SK-N-SH treated with all-trans-retinoic acid at 6 μM for 48 hours (cell line): Measurements from ENCODE around the gene LY86.

Source experiments
- ATAC-seq: fragments of 200-7000 bp; cut with Tn5 transposase; 3 replicates; pipeline ENCODE4 v1.9.1; 2020; ENCODE audit warnings: mild to moderate bottlenecking, moderate library complexity
- ARNTL ChIP-seq: fragments of 450-650 bp; formaldehyde crosslinking; IDR thresholded peaks from 2 replicates; pipeline ENCODE4 v1.5.0; 2020; ENCODE audit warnings: low read depth, mild to moderate bottlenecking, moderate library complexity, borderline replicate concordance
- BACH2 ChIP-seq: fragments of 250-450 bp; sonication (Bioruptor Pico); IDR thresholded peaks from 2 replicates; pipeline ENCODE4 v1.9.0; 2021; ENCODE audit warnings: mild to moderate bottlenecking, borderline replicate concordance
- CSDC2 ChIP-seq: fragments of 250-450 bp; sonication (Bioruptor Pico); IDR thresholded peaks from 2 replicates; pipeline ENCODE4 v1.5.0; 2020; ENCODE audit warnings: mild to moderate bottlenecking, moderate library complexity
- ESRRG ChIP-seq: fragments of 250-450 bp; sonication (Bioruptor Pico); IDR thresholded peaks from 2 replicates; pipeline ENCODE4 v1.6.1; 2021; ENCODE audit warnings: mild to moderate bottlenecking
- GLIS3 ChIP-seq: fragments of 250-450 bp; sonication (Bioruptor Pico); IDR thresholded peaks from 2 replicates; pipeline ENCODE4 v1.5.0; 2020; ENCODE audit warnings: mild to moderate bottlenecking, moderate library complexity
- ISL1 ChIP-seq: fragments of 250-450 bp; sonication (Bioruptor Pico); IDR thresholded peaks from 2 replicates; pipeline ENCODE4 v2.1.2; 2022; ENCODE audit warnings: mild to moderate bottlenecking, moderate library complexity
- OSR1 ChIP-seq: fragments of 250-450 bp; sonication (Bioruptor Pico); IDR thresholded peaks from 2 replicates; pipeline ENCODE4 v1.8.0; 2022; ENCODE audit warnings: moderate library complexity, mild to moderate bottlenecking, inconsistent platforms
- PPARA ChIP-seq: fragments of 250-450 bp; sonication (Bioruptor Pico); IDR thresholded peaks from 2 replicates; pipeline ENCODE4 v1.5.0; 2020; ENCODE audit warnings: mild to moderate bottlenecking, borderline replicate concordance
- RARB ChIP-seq: fragments of 250-450 bp; sonication (Bioruptor Pico); IDR thresholded peaks from 2 replicates; pipeline ENCODE4 v1.8.0; 2021; ENCODE audit warnings: mild to moderate bottlenecking, moderate library complexity
- SNAI2 ChIP-seq: fragments of 250-450 bp; sonication (Bioruptor Pico); IDR thresholded peaks from 2 replicates; pipeline ENCODE4 v1.5.0; 2020; ENCODE audit warnings: mild to moderate bottlenecking, moderate library complexity
- TCF4 ChIP-seq: fragments of 250-450 bp; sonication (Bioruptor Pico); IDR thresholded peaks from 2 replicates; pipeline ENCODE4 v1.8.0; 2021; ENCODE audit warnings: mild to moderate bottlenecking, moderate library complexity, borderline replicate concordance
- TOX ChIP-seq: fragments of 250-450 bp; sonication (Bioruptor Pico); IDR thresholded peaks from 2 replicates; pipeline ENCODE4 v1.8.0; 2021; ENCODE audit warnings: mild to moderate bottlenecking, moderate library complexity, borderline replicate concordance
- ZC3H10 ChIP-seq: fragments of 250-450 bp; sonication (Bioruptor Pico); IDR thresholded peaks from 2 replicates; pipeline ENCODE4 v1.5.1; 2021; ENCODE audit warnings: mild to moderate bottlenecking, moderate library complexity
- ZFP3 ChIP-seq: fragments of 250-450 bp; sonication (Bioruptor Pico); IDR thresholded peaks from 2 replicates; pipeline ENCODE4 v1.5.0; 2020; ENCODE audit warnings: mild to moderate bottlenecking, moderate library complexity
- ZFP30 ChIP-seq: fragments of 450-650 bp; formaldehyde crosslinking; IDR thresholded peaks from 2 replicates; pipeline ENCODE4 v1.5.0; 2022; ENCODE audit warnings: mild to moderate bottlenecking, moderate library complexity
- ZNF565 ChIP-seq: fragments of 450-650 bp; formaldehyde crosslinking; conservative IDR thresholded peaks from 2 replicates; pipeline ENCODE4 v1.5.0; 2020; ENCODE audit warnings: low read depth, mild to moderate bottlenecking, moderate library complexity
- ZNF70 ChIP-seq: fragments of 450-650 bp; formaldehyde crosslinking; IDR thresholded peaks from 2 replicates; pipeline ENCODE4 v1.5.0; 2020; ENCODE audit warnings: mild to moderate bottlenecking, moderate library complexity
- ZNF8 ChIP-seq: fragments of 450-650 bp; formaldehyde crosslinking; IDR thresholded peaks from 2 replicates; pipeline ENCODE4 v1.5.0; 2020; ENCODE audit warnings: mild to moderate bottlenecking, moderate library complexity
- TF ChIP-seq, protein P1 (sequence below): fragments of 250-450 bp; sonication (Bioruptor Pico); IDR thresholded peaks from 2 replicates; pipeline ENCODE4 v1.8.0; 2021; ENCODE audit warnings: low read depth, mild to moderate bottlenecking, moderate library complexity, borderline replicate concordance
- TF ChIP-seq, protein P2 (sequence below): fragments of 250-450 bp; sonication (Bioruptor Pico); IDR thresholded peaks from 2 replicates; pipeline ENCODE4 v1.5.1; 2021; ENCODE audit warnings: mild to moderate bottlenecking, moderate library complexity
- TF ChIP-seq, protein P3 (sequence below): fragments of 250-450 bp; sonication (Bioruptor Pico); IDR thresholded peaks from 2 replicates; pipeline ENCODE4 v1.8.0; 2020; ENCODE audit warnings: mild to moderate bottlenecking, moderate library complexity, borderline replicate concordance
- TF ChIP-seq, protein P4 (sequence below): fragments of 250-450 bp; sonication (Bioruptor Pico); IDR thresholded peaks from 2 replicates; pipeline ENCODE4 v1.5.1; 2020; ENCODE audit warnings: low read depth, mild to moderate bottlenecking, moderate library complexity

The LY86 gene

DNA sequence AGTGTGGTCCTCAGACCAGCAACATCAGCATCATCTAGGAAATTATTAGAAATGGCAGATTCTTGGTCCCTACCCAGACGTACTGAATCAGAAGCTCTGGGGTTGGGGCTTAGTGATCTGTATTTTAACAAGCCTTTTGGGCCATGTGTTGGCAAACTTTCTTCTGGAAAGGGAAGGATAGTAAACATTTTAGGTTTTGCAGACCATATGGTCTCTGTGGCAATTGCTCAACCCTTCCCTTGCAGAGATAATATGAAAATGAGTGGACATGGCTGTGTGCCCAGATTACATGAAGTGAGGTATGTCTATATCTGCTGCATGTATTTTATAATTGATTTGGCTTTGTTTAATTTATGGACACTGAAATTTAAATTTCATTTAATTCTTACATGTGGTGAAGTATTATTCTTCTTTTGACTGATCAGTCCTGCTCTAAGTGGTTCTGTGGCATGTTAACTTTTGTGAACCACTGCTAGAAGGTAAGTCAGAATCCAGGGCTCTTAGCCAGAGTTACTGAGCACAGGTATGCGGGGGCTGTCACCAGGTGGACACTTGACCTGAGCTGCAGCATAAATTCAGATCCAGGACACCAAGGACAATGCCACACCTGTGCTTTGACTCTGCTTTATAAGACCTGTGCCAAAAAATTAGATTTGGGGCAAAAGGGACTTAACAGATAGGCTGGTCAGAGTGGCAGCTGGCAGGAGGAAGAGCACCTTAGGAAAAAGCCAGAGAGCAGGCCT lies 43.2 kb downstream of the LY86 start:
- no peak for ATAC-seq

DNA sequence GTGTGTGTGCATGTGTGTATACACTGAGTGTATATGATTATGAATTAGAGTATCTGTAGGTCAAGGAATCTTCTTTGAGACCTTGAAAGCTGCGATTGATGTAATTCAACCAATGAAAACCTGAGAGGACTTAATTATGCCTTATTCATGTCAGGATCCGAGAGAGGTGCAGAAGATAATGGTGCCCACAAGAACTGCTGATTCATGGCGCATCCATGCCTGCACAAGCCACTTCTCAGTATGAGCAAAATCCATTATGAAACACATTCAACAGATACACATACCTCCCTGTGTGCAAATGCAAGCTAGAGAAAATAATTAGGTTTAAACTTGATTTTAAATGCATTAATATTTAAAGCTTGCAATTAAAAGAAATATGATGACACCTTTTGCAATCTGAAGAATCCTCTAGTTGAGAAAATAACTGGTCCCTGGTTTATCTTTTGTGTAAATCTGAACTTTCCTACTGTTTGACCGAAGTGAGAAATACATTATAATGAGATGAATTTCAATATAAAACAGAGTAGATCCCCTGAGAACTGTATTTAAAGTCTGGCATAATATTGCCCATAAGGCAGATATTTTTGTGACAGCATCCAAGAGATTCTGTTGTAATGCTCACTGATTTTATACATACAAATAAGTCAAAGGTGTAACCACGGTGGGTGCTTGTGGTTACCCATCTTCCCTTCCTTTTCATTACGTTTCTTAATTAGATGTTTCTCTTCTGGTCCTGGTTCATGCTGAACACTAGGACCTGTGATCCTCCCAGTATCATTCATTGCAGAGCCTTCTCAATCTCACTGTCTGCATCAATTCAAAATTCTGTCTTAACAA lies 45.6 kb downstream of the LY86 start:
- no peak for TF ChIP-seq BACH2 (CRISPR knock-in tag)
- no peak for TF ChIP-seq ZFP3 (CRISPR knock-in tag)
- TF ChIP-seq, protein P1, sequence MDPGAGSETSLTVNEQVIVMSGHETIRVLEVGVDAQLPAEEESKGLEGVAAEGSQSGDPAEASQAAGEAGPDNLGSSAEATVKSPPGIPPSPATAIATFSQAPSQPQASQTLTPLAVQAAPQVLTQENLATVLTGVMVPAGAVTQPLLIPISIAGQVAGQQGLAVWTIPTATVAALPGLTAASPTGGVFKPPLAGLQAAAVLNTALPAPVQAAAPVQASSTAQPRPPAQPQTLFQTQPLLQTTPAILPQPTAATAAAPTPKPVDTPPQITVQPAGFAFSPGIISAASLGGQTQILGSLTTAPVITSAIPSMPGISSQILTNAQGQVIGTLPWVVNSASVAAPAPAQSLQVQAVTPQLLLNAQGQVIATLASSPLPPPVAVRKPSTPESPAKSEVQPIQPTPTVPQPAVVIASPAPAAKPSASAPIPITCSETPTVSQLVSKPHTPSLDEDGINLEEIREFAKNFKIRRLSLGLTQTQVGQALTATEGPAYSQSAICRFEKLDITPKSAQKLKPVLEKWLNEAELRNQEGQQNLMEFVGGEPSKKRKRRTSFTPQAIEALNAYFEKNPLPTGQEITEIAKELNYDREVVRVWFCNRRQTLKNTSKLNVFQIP, result no peak
- no peak for TF ChIP-seq TOX
- TF ChIP-seq ISL1 (CRISPR knock-in tag), result no peak
- TF ChIP-seq ZNF70 (CRISPR knock-in tag), result no peak
- no peak for TF ChIP-seq CSDC2 (CRISPR knock-in tag)
- TF ChIP-seq, protein P2, sequence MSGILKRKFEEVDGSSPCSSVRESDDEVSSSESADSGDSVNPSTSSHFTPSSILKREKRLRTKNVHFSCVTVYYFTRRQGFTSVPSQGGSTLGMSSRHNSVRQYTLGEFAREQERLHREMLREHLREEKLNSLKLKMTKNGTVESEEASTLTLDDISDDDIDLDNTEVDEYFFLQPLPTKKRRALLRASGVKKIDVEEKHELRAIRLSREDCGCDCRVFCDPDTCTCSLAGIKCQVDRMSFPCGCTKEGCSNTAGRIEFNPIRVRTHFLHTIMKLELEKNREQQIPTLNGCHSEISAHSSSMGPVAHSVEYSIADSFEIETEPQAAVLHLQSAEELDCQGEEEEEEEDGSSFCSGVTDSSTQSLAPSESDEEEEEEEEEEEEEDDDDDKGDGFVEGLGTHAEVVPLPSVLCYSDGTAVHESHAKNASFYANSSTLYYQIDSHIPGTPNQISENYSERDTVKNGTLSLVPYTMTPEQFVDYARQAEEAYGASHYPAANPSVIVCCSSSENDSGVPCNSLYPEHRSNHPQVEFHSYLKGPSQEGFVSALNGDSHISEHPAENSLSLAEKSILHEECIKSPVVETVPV (CRISPR knock-in tag), result no peak
- TF ChIP-seq SNAI2 (CRISPR knock-in tag), result no peak
- TF ChIP-seq PPARA (CRISPR knock-in tag), result no peak
- no peak for TF ChIP-seq ZNF565
- TF ChIP-seq GLIS3, result no peak
- no peak for TF ChIP-seq OSR1
- TF ChIP-seq ZFP30 (CRISPR knock-in tag), result no peak
- no peak for TF ChIP-seq RARB (CRISPR knock-in tag)
- TF ChIP-seq, protein P3, sequence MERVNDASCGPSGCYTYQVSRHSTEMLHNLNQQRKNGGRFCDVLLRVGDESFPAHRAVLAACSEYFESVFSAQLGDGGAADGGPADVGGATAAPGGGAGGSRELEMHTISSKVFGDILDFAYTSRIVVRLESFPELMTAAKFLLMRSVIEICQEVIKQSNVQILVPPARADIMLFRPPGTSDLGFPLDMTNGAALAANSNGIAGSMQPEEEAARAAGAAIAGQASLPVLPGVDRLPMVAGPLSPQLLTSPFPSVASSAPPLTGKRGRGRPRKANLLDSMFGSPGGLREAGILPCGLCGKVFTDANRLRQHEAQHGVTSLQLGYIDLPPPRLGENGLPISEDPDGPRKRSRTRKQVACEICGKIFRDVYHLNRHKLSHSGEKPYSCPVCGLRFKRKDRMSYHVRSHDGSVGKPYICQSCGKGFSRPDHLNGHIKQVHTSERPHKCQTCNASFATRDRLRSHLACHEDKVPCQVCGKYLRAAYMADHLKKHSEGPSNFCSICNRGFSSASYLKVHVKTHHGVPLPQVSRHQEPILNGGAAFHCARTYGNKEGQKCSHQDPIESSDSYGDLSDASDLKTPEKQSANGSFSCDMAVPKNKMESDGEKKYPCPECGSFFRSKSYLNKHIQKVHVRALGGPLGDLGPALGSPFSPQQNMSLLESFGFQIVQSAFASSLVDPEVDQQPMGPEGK (CRISPR knock-in tag), result no peak
- TF ChIP-seq TCF4 (CRISPR knock-in tag), result no peak
- no peak for TF ChIP-seq ZNF8 (CRISPR knock-in tag)
- no peak for TF ChIP-seq ARNTL (CRISPR knock-in tag)
- TF ChIP-seq ZC3H10 (CRISPR knock-in tag), result no peak
- ATAC-seq, result no peak

More for the DNA sequence above, 43.2 kb downstream of the LY86 start:
- TF ChIP-seq SNAI2 (CRISPR knock-in tag) (no peak), ZC3H10 (CRISPR knock-in tag) (no peak), BACH2 (CRISPR knock-in tag) (no peak), ZNF70 (CRISPR knock-in tag) (no peak), CSDC2 (CRISPR knock-in tag) (no peak), ZNF8 (CRISPR knock-in tag) (no peak), ZNF565 (no peak), ZFP30 (CRISPR knock-in tag) (no peak), OSR1 (no peak), PPARA (CRISPR knock-in tag) (no peak), TCF4 (CRISPR knock-in tag) (no peak), ZFP3 (CRISPR knock-in tag) (no peak), ESRRG (CRISPR knock-in tag) (no peak), ARNTL (CRISPR knock-in tag) (no peak), RARB (CRISPR knock-in tag) (no peak)
- TF ChIP-seq, protein P2 (CRISPR knock-in tag), result no peak
- TF ChIP-seq, protein P3 (CRISPR knock-in tag), result no peak
- TF ChIP-seq, protein P4, sequence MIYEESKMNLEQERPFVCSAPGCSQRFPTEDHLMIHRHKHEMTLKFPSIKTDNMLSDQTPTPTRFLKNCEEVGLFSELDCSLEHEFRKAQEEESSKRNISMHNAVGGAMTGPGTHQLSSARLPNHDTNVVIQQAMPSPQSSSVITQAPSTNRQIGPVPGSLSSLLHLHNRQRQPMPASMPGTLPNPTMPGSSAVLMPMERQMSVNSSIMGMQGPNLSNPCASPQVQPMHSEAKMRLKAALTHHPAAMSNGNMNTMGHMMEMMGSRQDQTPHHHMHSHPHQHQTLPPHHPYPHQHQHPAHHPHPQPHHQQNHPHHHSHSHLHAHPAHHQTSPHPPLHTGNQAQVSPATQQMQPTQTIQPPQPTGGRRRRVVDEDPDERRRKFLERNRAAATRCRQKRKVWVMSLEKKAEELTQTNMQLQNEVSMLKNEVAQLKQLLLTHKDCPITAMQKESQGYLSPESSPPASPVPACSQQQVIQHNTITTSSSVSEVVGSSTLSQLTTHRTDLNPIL, result no peak
- TF ChIP-seq, all 23 proteins: peak for 0
